Omental fat pad (tissue), 4 donors: ENCODE measurements around the gene ACTN4. TPM values are rescaled to one million over a fixed set of nuclear protein-coding genes. Genes with fewer than 3 reads are reported as not detected.

Source experiments
- ATAC-seq: fragments of 150-250 bp; one replicate; pipeline ENCODE4 v1.9.1; 2016; ENCODE audit warnings: mild to moderate bottlenecking, moderate library complexity; ENCODE audit not compliant: low FRiP score
- DNase-seq: peaks from one replicate; pipeline ENCODE4 v3.0.0-alpha.2; 2019; ENCODE audit warnings: low spot score
- total RNA-seq, 4 donors: library from RNA; depleted of rRNA; stranded (reverse); fragments of >200 nt; gene quantifications; one replicate each; pipeline ENCODE4 v1.1.0, GENCODE V29; 2016
- TF ChIP-seq, protein P1 (sequence below), 3 donors: fragments of 450-650 bp; IDR thresholded peaks; one replicate each; pipeline ENCODE4 v1.5.1; 2016 to 2017; ENCODE audit warnings: antibody characterized with exemption in 3 of 3, mild to moderate bottlenecking in 3 of 3, moderate library complexity in 2 of 3

ACTN4 gene
- total RNA-seq, 4 donors from 2014 or later: 290 to 517 (median 367) TPM

- DNase-seq (no peak), ATAC-seq (no peak)
- TF ChIP-seq, protein P1, sequence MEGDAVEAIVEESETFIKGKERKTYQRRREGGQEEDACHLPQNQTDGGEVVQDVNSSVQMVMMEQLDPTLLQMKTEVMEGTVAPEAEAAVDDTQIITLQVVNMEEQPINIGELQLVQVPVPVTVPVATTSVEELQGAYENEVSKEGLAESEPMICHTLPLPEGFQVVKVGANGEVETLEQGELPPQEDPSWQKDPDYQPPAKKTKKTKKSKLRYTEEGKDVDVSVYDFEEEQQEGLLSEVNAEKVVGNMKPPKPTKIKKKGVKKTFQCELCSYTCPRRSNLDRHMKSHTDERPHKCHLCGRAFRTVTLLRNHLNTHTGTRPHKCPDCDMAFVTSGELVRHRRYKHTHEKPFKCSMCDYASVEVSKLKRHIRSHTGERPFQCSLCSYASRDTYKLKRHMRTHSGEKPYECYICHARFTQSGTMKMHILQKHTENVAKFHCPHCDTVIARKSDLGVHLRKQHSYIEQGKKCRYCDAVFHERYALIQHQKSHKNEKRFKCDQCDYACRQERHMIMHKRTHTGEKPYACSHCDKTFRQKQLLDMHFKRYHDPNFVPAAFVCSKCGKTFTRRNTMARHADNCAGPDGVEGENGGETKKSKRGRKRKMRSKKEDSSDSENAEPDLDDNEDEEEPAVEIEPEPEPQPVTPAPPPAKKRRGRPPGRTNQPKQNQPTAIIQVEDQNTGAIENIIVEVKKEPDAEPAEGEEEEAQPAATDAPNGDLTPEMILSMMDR (IDR thresholded peaks at IDR 0.05): no peak
Observed at GRCh38 chr19:38773469-38774177, 126.2 kb downstream of the ACTN4 start, which contains the start of gene LGALS7. TSS of gene LGALS7 (minus strand) at chr19:38773517. CDS start at chr19:38773492, 25 bp downstream.

DNA sequence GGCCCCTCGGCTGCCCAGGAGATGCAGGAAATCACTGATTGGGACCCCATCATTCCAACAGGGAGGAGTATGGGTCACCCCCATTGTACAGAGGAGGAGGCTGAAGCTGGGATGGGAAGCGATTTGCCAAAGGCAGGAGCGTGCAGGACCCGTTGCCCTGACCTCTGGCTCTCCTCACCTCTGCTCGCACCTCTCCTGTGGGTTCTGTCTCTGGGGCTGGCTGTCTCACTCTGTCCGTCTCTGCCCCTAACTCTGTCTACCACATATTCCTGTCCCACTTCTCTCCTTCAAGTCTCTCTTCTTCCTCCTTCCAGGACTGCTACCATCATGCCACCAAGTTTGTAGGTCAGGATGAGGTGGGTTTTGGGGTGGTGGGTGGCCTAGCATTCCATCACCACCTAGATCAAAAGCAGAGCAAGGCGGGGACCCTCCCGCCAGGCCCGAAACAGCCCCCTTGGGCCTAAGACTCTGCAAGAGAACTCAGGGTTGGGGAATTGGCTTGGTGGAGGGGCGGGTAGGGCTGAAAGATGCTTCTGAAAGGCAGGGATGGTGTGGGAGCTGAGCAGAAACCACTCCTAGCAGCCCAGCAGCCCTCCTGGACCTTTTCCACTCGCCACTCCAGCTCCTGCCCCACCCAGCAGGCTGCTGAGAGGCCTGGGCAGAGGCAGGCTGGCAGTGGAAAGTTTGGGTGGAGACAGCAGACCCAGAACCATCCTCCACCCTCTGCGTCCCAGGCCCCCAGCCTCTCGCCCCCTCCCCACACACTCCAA lies 126.9 kb downstream of the ACTN4 start:
- no peak for DNase-seq
- TF ChIP-seq, protein P1 (IDR thresholded peaks at IDR 0.05): no peak
- no peak for ATAC-seq

- DNase-seq (no peak), ATAC-seq (no peak)
- TF ChIP-seq, protein P1 (IDR thresholded peaks at IDR 0.05): no peak
Observed at GRCh38 chr19:38778733-38779132, 131.3 kb downstream of the ACTN4 start.

- TF ChIP-seq, protein P1 (IDR thresholded peaks at IDR 0.05): no peak
- ATAC-seq (no peak), DNase-seq (no peak)
Observed at GRCh38 chr19:38780443-38780842, 133.0 kb downstream of the ACTN4 start.

GRCh38 chr19:38781058-38781457 lies 133.6 kb downstream of the ACTN4 start:
- TF ChIP-seq, protein P1 (IDR thresholded peaks at IDR 0.05): no peak
- ATAC-seq: no peak
- no peak for DNase-seq

Other genes starting within 250 kb of the ACTN4 start
- 10 to 100 TPM in 3 of 4 donors, 1 to 10 TPM in 1; 7.4 to 22.7 (median 10.6) TPM for gene FAM98C, start 244.6 kb upstream of the ACTN4 start, total RNA-seq
- 10 to 100 TPM in 2 of 4 donors, 1 to 10 TPM in 2; 5.8 to 27.6 (median 8.9) TPM for gene RASGRP4, start 221.4 kb upstream of the ACTN4 start, total RNA-seq
- gene RYR1, start 214.0 kb upstream of the ACTN4 start, total RNA-seq: 1 to 10 TPM; 1.9 to 3.6 (median 3.3) TPM
- gene MAP4K1, start 29.7 kb upstream of the ACTN4 start, total RNA-seq: 1 to 10 TPM; 1.5 to 3.2 (median 2.7) TPM
- gene EIF3K, start 28.5 kb upstream of the ACTN4 start, total RNA-seq: 100 to 1,000 TPM; 364 to 556 (median 476) TPM
- gene CAPN12, start 96.8 kb downstream of the ACTN4 start, total RNA-seq: 1 to 10 TPM; 1.0 to 2.5 (median 1.4) TPM
- not detected for gene LGALS7, start 125.9 kb downstream of the ACTN4 start, total RNA-seq
- not detected for gene LGALS7B, start 141.6 kb downstream of the ACTN4 start, total RNA-seq
- gene LGALS4, start 165.3 kb downstream of the ACTN4 start, total RNA-seq: 1 to 10 TPM in 1 of 4 donors, under 1 TPM in 1, not detected in 2; 0.46 to 1.6 TPM
- gene ECH1, start 184.1 kb downstream of the ACTN4 start, total RNA-seq: 100 to 1,000 TPM; 101 to 145 (median 128) TPM
- 100 to 1,000 TPM; 138 to 180 (median 169) TPM for gene HNRNPL, start 202.3 kb downstream of the ACTN4 start, total RNA-seq
- 10 to 100 TPM in 1 of 4 donors, 1 to 10 TPM in 3; 5.3 to 10.4 (median 7.1) TPM for gene RINL, start 230.6 kb downstream of the ACTN4 start, total RNA-seq